Activated CD8-positive, alpha-beta memory T cell treated with anti-CD3 and anti-CD28 coated beads, Interleukin-2, amount 50 U/mL, for 48 hours (primary cell): ENCODE data around the gene HSD17B8.
"Not testable (repeated sequence)": the region's sequence is repeated elsewhere in the genome, so short reads cannot be mapped to it uniquely, and the experiment has no call there.

ENCODE experiments used
- DNase-seq: peaks from one replicate; pipeline ENCODE4 v3.0.0-alpha.2; 2020

The HSD17B8 gene

GRCh38 chr6:33207552-33208090, 3.2 kb downstream of the HSD17B8 start:
- DNase-seq = no peak

GRCh38 chr6:33208091-33208967, 3.9 kb downstream of the HSD17B8 start, which contains the start of gene RING1:
Gene RING1 (plus strand): TSS chr6:33208500. CDS start chr6:33208823, 323 bp downstream.
- peak; percentile 92 for DNase-seq

DNA sequence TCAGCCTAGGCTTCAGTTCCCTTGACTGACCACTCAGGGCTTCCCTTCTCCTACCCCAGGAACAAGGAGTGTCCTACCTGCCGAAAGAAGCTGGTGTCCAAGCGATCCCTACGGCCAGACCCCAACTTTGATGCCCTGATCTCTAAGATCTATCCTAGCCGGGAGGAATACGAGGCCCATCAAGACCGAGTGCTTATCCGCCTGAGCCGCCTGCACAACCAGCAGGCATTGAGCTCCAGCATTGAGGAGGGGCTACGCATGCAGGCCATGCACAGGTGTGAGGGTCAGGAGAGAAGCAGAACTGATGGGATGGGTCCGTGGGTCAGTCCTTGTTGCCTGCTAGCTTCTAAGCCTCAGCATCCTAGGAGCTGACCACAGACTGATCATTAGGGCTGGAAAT, 5.4 kb downstream of the HSD17B8 start:
- no peak for DNase-seq

DNA sequence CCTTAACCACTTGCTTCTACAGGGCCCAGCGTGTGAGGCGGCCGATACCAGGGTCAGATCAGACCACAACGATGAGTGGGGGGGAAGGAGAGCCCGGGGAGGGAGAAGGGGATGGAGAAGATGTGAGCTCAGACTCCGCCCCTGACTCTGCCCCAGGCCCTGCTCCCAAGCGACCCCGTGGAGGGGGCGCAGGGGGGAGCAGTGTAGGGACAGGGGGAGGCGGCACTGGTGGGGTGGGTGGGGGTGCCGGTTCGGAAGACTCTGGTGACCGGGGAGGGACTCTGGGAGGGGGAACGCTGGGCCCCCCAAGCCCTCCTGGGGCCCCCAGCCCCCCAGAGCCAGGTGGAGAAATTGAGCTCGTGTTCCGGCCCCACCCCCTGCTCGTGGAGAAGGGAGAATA, 6.7 kb downstream of the HSD17B8 start:
- DNase-seq = no peak

GRCh38 chr6:33211666-33212422, 7.4 kb downstream of the HSD17B8 start:
- no peak for DNase-seq

- DNase-seq = no peak
Measured at GRCh38 chr6:33212857-33213165, 8.4 kb downstream of the HSD17B8 start.

- DNase-seq = no peak
Measured at GRCh38 chr6:33213166-33213988, 8.9 kb downstream of the HSD17B8 start.

- DNase-seq = no peak
Measured at GRCh38 chr6:33213989-33214335, 9.5 kb downstream of the HSD17B8 start.

GRCh38 chr6:33215271-33216116, 11.0 kb downstream of the HSD17B8 start:
- DNase-seq = no peak

GRCh38 chr6:33216117-33216649, 11.7 kb downstream of the HSD17B8 start:
- peak; percentile 54 for DNase-seq

DNA sequence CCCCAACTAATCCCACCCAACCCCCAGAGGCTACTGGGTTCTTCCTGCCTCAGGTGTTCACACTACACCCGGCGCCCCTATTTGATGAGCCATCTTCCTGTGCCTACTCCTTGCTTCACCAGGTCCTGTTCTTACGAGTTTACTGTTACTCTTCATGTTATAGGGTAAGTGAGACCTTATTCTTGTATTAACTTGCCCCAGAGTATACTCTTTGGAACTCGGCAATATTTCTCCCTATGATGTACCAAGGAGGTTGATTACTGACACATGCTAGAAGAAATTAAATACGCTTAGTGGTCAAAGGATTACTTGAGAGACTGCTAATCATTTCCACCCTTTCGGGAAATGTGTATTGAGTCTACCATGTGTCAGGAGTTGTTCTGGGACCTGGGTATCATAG, 12.8 kb downstream of the HSD17B8 start:
- DNase-seq = no peak

- DNase-seq = no peak
Measured at GRCh38 chr6:33217681-33218080, 13.2 kb downstream of the HSD17B8 start.

DNA sequence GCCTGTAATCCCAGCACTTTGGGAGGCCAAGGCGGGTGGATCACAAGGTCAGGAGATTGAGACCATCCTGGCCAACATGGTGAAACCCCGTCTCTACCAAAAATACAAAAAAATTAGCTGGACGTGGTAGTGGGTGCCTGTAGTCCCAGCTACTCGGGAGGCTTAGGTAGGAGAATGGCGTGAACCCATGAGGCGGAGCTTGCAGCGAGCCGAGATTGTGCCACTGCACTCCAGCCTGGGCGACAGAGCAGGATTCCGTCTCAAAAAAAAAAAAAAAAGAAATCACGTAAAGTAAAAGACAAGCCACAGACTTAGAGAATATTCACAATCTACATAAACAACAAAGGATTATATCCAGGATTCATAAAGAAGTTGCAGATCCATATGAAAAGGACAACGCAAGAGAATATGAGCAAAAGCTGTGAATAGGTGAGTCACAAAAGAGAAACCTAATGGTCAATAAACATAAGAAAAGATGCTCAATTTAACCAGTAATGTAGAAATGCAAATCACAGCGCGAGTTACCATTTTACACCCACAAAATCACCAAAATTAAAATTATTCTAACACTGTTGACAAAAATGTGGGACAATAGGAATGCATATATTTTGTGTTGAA, 22.2 kb downstream of the HSD17B8 start:
- DNase-seq = not testable (repeated sequence)

GRCh38 chr6:33235221-33235634, 30.8 kb downstream of the HSD17B8 start:
- DNase-seq = no peak

- no peak for DNase-seq
Measured at GRCh38 chr6:33236328-33236727, 31.9 kb downstream of the HSD17B8 start.

DNA sequence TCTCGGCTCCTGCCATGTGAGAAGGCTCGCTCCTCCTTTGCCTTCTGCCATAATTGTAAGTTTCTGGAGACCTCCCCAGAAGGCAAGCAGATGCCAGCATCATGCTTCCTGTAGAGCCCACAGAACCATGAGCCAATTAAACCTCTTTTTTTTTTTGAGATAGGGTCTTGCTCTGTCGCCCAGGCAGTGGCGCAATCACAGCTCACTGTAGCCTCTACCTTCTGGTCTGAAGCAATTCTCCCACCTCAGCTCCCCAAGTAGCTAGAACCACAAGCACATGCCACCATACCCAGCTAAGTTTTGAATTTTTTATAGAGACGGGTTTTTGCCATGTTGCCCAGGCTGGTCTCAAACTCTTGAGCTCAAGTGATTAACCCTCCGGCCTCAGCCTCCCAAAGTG, 32.4 kb downstream of the HSD17B8 start:
- no peak for DNase-seq

DNA sequence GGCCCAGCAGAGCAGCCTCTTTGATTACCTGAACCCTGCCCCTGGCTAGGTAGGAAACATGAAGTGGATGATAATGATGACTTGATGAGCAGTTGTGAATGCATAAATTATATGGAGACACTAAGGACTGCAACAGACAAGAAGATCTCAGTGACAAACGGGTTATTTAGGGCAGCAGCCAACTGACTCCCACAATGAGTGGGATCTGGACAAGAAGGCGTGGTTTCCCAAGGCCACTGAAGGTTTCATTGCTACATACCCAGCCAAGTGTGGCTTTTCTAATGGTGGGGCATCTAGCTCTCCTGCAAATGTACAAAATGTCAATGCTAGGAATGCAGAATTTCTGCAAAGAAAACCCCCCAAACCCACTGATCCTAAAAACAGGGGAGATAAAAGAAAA, 33.3 kb downstream of the HSD17B8 start:
- no peak for DNase-seq

DNA sequence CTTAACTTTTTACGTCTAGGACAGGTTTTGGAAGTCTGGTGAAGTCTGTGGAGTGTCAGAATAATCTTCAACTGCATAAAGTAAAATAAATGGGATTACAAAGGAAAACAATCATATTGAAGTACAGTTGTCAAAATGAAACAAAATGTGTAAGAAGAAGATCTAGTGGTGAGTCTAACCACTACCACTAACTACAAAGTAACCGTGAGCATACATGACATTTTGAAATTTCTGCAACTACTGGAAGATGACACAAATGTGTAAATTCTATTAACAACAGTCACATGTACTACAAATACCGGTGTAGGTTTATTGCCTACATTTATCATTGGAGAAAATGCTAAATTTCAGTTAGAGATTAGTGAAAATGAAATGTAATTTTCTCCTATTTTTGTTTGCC, 37.5 kb downstream of the HSD17B8 start:
- no peak for DNase-seq

- no peak for DNase-seq
Measured at GRCh38 chr6:33243476-33243875, 39.0 kb downstream of the HSD17B8 start.

DNA sequence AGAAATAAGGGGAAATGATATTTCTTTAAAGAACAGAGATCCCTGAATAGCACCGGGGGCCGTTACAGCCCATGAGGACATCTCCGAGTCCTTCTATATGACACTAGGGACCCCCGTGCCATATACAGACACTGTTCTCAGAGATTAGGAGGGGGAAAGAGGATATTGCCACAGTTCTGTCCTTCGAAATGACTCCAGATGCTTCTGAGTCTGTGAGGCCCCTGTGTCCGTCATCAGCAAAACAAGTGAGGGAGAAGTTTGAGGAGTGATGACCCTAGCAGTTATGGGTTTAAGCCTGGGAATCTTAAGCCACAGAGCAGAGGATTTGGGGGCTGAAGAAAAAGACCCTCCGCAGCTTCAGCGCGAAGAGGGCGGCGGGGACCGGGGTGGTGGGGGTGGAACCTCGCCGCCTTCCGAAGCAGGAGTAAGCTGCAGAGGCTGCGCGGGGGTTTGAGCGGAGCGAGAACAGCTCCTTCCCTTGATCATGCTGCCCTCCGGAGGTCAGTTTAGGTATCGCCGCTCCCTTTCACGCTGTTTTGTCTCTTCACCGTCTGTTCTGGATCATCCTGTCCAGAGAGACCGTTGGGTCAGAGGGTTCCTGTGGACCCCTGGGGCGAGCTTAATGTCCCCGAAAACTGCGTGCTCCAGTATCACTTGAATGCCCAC, 43.7 kb downstream of the HSD17B8 start:
- peak; percentile 96 for DNase-seq

DNA sequence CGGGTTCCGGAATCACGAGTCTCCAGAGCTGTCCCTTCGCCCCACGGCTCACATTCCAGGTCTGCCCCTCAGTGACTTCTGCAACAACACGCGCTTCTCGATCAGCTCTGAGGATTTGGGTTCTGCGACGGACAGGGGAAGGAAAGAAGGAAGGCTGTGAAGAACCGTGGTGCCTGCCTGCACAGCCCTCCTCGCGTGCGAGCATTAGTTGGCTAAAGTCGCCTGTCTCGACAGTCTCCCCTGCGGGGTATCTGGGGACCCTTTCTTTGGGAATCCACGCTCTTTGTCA, 44.1 kb downstream of the HSD17B8 start:
- DNase-seq = no peak
